ENCODE data around the gene CRYBB3.
"Not testable (repeated sequence)": the region's sequence is repeated elsewhere in the genome, so short reads cannot be mapped to it uniquely, and the experiment has no call there.

CRYBB3 gene

DNA sequence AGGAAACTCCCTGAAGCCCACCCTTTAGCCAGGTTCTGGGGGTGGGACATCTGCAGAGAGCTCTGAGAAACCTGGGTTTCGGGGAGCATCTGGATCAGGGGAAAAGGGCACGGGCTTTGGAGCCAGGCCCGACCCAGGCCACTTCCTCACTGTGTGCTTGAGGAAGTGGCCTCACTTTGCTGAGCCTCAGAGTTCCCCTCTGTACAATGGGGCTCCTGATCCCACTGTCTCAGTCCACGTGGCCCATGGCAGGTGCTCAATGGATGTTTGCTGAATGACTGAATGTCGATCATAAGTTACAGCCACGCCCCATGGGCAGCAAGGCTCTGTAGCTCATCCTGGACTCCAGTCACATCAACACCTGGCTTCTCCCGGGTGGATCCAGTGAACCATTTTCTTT is 1.3 kb downstream of the CRYBB3 start:
- Histone ChIP-seq H3K36me3 (no peaks in the 10 kb centered on the region), H3K27ac (no peak overlapping the region), H3K9ac (0 out of 22 replicates have a peak overlapping the region, but pooled peaks of 1 of the 11 experiments have one; percentile 11), H4K20me1 (peaks cover 0 to 19% (median 8%) of the 10 kb centered on the region in 11 experiments; a peak in 8 of 22 replicates), H3K4me2 (peak overlapping the region in 8 of 11 experiments; percentile 69 to 91 (median 84); a peak in 14 of 22 replicates), H3K4me1 (peaks cover 7 to 34% (median 28%) of the 10 kb centered on the region in 10 experiments; a peak in 18 of 20 replicates), H3K4me3 (no peak overlapping the region), H3K27me3 (no peaks in the 10 kb centered on the region), H3K9me3 (replicated peaks in 1 of 11) (no peaks in the 10 kb centered on the region)
- no peak for TF ChIP-seq Cebpa-rat (IDR thresholded peaks at IDR 0.05)

DNA sequence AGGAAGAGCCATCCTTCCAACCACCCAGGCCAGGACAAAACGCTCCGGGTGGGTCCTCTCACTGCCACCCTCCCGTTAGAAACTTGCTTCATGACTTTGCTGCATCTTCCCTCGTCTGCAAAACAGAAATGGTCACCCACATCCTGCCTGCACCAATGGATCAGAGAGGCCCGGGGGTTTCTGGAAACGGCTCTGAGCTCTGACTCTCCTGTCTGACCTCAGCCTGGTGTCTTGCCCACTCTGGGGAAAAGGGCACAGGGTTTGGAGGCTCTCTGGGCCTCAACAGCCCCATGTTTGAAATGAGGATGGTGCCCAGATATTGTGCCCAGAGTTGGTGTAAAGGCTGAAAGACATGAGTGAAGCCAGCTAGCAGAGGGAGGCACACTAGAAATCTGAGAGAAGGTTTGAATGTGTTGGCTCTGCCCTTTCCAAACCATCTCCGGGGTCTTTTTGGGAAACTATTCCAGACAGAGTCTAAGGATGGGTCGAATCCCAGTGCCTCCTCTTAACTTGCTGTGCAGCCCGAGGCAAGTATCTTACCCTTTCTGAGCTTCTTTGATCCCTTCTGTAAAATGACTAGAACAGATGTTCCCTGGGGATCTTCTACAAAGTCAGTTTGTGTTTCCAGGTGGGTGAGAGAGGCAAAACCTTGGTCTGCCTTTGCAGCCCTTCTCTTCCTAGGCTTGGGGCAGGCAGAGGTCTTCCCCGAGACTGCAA is 2.1 kb downstream of the CRYBB3 start:
- no peaks in the 10 kb centered on the region for H3K9me3 ChIP-seq (replicated peaks in 1 of 11)
- no peaks in the 10 kb centered on the region for H3K27me3 ChIP-seq
- no peak for TF ChIP-seq Cebpa-rat (IDR thresholded peaks at IDR 0.05)
- H3K4me1 ChIP-seq, result peaks cover 7 to 34% (median 28%) of the 10 kb centered on the region in 10 experiments; a peak in 18 of 20 replicates
- H3K36me3 ChIP-seq, result no peaks in the 10 kb centered on the region
- H3K4me3 ChIP-seq, result no peak overlapping the region
- no peak overlapping the region for H3K27ac ChIP-seq
- peaks cover 0 to 19% (median 8%) of the 10 kb centered on the region in 11 experiments; a peak in 7 of 22 replicates for H4K20me1 ChIP-seq
- H3K9ac ChIP-seq, result no peak overlapping the region
- peak overlapping the region in 7 of 11 experiments; percentile 81 to 91 (median 85); a peak in 10 of 22 replicates for H3K4me2 ChIP-seq

DNA sequence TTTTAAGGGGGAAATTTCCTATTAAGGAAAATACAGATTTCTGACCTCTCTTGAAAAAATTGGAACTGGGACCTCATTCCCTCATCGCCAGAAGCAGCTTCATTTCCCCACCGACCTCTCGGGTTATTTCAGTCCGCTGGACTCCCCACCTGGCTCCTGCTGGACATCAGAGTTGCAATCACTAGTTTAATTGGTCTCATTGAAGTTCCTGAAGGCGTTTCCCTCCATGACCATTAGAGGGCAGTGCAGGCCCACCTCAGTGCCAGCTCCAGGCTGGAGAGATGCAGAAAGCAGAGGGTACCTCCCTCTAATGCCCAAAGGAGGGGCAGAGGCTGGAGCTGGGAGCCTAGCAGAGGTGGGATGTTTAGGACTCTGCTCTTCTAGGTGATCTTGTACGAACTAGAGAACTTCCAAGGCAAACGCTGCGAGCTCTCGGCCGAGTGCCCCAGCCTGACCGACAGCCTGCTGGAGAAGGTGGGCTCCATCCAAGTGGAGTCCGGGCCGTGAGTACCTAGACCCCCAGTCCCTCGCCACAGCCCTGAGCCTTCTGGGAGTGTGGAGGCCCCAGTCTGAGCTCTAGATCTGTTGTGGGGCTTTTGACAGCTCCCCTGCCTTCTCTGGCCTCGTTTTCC is 2.7 kb downstream of the CRYBB3 start:
- peaks cover 7 to 34% (median 28%) of the 10 kb centered on the region in 10 experiments; a peak in 18 of 20 replicates for H3K4me1 ChIP-seq
- no peaks in the 10 kb centered on the region for H3K36me3 ChIP-seq
- H3K9me3 ChIP-seq (replicated peaks in 1 of 11), result no peaks in the 10 kb centered on the region
- H3K4me3 ChIP-seq, result no peak overlapping the region
- H3K4me2 ChIP-seq, result peak overlapping the region in 6 of 11 experiments; percentile 82 to 91 (median 86); a peak in 8 of 22 replicates
- H3K9ac ChIP-seq, result no peak overlapping the region
- peaks cover 0 to 19% (median 8%) of the 10 kb centered on the region in 11 experiments; a peak in 7 of 22 replicates for H4K20me1 ChIP-seq
- TF ChIP-seq Cebpa-rat (IDR thresholded peaks at IDR 0.05), result no peak
- H3K27ac ChIP-seq, result no peak overlapping the region
- no peaks in the 10 kb centered on the region for H3K27me3 ChIP-seq

DNA sequence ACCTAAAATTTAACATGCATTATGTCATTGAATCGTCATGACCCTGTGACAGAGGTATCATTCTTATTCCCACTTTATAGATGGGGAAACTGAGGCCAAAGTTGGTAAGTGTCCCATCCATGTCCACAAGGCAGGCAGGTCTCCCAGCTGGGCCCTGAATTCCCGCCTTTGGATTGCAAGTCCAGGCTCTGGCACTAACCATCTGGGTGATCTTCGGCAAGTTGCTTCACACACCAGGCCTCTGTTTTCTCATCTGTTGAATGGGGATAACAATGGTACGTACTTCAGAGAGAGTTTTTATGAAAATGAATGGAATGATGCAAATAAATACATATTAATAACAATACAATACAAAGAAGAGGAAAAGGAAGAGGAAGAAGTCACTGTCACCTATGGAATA is 3.4 kb downstream of the CRYBB3 start:
- no peak overlapping the region for H3K9ac ChIP-seq
- H3K27ac ChIP-seq, result no peak overlapping the region
- H3K27me3 ChIP-seq, result no peaks in the 10 kb centered on the region
- H3K4me2 ChIP-seq, result no peak overlapping the region
- H3K36me3 ChIP-seq, result no peaks in the 10 kb centered on the region
- peaks cover 0 to 19% (median 8%) of the 10 kb centered on the region in 11 experiments; a peak in 7 of 22 replicates for H4K20me1 ChIP-seq
- no peak overlapping the region for H3K4me3 ChIP-seq
- TF ChIP-seq Cebpa-rat (IDR thresholded peaks at IDR 0.05), result no peak
- no peaks in the 10 kb centered on the region for H3K9me3 ChIP-seq (replicated peaks in 1 of 11)
- peaks cover 7 to 34% (median 28%) of the 10 kb centered on the region in 10 experiments; a peak in 18 of 20 replicates for H3K4me1 ChIP-seq

DNA sequence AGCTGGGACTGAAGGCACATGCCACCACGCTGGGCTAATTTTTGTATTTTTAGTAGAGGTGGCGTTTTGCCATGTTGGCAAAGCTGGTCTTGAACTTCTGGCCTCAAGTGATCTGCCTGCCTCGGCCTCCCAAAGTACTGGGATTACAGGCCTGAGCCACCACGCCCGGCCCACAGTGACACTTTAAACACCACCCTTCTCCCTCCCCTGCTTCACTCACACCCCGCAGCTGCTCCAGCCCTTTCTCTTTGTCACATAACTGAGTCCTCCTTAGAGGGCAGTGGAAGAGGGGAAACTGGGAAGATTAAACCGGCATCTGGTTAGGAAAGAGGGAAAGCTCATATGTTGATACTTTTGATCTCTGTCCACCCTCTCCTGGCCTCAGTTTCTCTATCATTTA is 4.9 kb downstream of the CRYBB3 start:
- H3K4me2 ChIP-seq; H3K9me3 ChIP-seq (replicated peaks in 1 of 11); H3K9ac ChIP-seq; H3K27me3 ChIP-seq; H3K27ac ChIP-seq; H3K4me3 ChIP-seq; H3K36me3 ChIP-seq: not testable (repeated sequence)
- H4K20me1 ChIP-seq, result peaks cover 0 to 19% (median 8%) of the 10 kb centered on the region in 11 experiments; a peak in 6 of 22 replicates
- peaks cover 6 to 33% (median 24%) of the 10 kb centered on the region in 10 experiments; a peak in 18 of 20 replicates for H3K4me1 ChIP-seq

DNA sequence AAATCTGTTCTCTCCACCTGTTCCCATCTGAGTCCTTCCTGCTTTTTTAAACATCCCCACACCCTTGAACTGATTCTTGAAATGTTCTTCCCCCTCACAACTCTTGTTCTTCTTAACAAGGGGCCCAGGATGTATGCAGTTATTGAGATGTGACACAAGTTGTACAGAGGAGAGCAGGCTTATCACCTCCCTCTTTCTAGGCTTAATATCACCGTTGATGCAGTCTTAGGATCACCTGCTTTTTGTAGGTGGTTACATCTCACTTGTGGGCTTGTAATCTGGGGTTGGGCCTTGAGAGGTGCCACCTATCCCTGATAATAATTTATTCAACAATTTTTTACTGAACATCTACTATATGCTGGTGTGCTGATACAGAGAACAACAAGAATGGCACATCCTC is 6.2 kb downstream of the CRYBB3 start:
- Histone ChIP-seq H3K27me3 (no peaks in the 10 kb centered on the region), H3K4me2 (no peak overlapping the region), H3K27ac (no peak overlapping the region), H4K20me1 (peaks cover 0 to 16% (median 0%) of the 10 kb centered on the region in 11 experiments; a peak in 3 of 22 replicates), H3K9ac (no peak overlapping the region), H3K4me3 (no peak overlapping the region), H3K36me3 (no peaks in the 10 kb centered on the region), H3K9me3 (replicated peaks in 1 of 11) (no peaks in the 10 kb centered on the region), H3K4me1 (peaks cover 0 to 21% (median 11%) of the 10 kb centered on the region in 10 experiments; a peak in 15 of 20 replicates)
- TF ChIP-seq Cebpa-rat (IDR thresholded peaks at IDR 0.05), result no peak

DNA sequence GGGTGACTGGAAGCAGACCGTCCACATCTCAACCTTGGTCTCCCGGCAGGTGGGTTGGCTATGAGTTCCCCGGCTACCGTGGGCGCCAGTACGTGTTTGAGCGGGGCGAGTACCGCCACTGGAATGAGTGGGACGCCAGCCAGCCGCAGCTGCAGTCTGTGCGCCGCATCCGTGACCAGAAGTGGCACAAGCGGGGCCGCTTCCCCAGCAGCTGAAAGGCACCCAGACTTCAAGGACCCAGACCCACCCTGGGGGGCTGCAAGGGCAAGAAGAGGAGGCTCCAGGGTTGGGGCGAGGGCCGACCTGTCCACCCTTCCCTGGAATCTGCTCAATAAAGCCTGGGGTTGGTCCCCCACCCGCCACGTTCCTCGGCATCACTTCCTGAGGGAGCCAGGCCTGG is 7.3 kb downstream of the CRYBB3 start:
- 0 out of 22 replicates have a peak, but pooled peaks cover 0 to 11% (median 0%) of the 10 kb centered on the region in 11 experiments for H4K20me1 ChIP-seq
- no peak for TF ChIP-seq Cebpa-rat (IDR thresholded peaks at IDR 0.05)
- H3K4me3 ChIP-seq, result no peak overlapping the region
- H3K36me3 ChIP-seq, result no peaks in the 10 kb centered on the region
- H3K27me3 ChIP-seq, result no peaks in the 10 kb centered on the region
- peaks cover 0 to 10% (median 1%) of the 10 kb centered on the region in 10 experiments; a peak in 11 of 20 replicates for H3K4me1 ChIP-seq
- no peak overlapping the region for H3K27ac ChIP-seq
- H3K9me3 ChIP-seq (replicated peaks in 1 of 11), result no peaks in the 10 kb centered on the region
- no peak overlapping the region for H3K9ac ChIP-seq
- no peak overlapping the region for H3K4me2 ChIP-seq

DNA sequence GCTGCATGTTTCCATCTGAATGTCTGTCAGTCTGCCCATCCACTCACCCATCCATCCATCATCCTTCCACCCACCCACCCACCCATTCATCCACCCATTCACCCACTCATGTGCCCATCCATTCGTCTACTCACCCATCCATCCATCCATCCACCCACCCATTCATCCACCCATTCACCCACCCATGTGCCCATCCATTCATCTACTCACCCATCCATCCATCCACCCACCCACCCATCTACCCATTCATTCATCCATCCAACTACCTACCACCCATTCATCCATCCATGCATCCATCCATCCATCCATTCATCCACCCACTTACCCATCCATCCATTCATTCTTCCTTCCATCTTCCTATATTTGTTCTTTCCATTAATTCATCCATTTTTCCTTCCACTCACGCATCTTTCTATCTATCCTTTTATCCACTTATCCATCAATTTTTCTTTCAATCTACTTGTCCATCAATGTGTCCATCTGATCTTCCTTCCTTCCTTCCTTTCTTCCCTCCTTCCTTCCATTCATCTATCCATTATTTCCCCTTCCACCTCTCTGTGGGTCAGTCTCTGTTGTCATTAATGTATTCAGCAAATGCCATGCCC is 8.0 kb downstream of the CRYBB3 start:
- Histone ChIP-seq H4K20me1 (0 out of 22 replicates have a peak, but pooled peaks cover 0 to 8% (median 0%) of the 10 kb centered on the region in 11 experiments), H3K4me2 (no peak overlapping the region), H3K9ac (no peak overlapping the region), H3K27ac (no peak overlapping the region), H3K4me1 (peaks cover 0 to 13% (median 6%) of the 10 kb centered on the region in 10 experiments; a peak in 16 of 20 replicates), H3K36me3 (no peaks in the 10 kb centered on the region), H3K4me3 (no peak overlapping the region), H3K27me3 (no peaks in the 10 kb centered on the region), H3K9me3 (replicated peaks in 1 of 11) (no peaks in the 10 kb centered on the region)
- TF ChIP-seq Cebpa-rat (IDR thresholded peaks at IDR 0.05), result no peak

DNA sequence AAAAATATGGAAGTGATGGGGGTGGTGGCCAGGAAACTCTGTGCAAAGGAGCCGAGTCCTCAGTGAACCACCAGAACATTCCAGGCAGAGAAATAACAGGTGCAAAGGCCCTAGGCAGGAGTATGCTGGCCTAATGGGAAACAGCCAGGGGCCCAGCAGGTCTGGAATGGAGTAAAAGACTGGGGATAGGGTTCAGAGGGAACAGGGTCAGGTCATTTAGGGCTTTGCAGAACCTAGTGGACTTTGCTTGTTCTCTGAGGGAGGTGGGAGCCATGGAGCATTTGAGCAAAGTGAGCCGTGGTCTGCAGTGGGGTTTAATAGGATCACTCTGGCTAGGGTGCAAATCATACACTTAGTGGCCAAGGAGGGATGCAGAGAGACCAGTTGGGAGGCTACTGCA is 8.7 kb downstream of the CRYBB3 start:
- H3K9me3 ChIP-seq (replicated peaks in 1 of 11), result peaks cover 0 to 2% (median 0%) of the 10 kb centered on the region in 11 experiments; a peak in 2 of 22 replicates
- no peaks in the 10 kb centered on the region for H3K27me3 ChIP-seq
- H3K27ac ChIP-seq, result no peak overlapping the region
- no peak overlapping the region for H3K9ac ChIP-seq
- 0 out of 22 replicates have a peak, but pooled peaks cover 0 to 8% (median 0%) of the 10 kb centered on the region in 11 experiments for H4K20me1 ChIP-seq
- no peak overlapping the region for H3K4me3 ChIP-seq
- H3K36me3 ChIP-seq, result no peaks in the 10 kb centered on the region
- H3K4me2 ChIP-seq, result no peak overlapping the region
- TF ChIP-seq Cebpa-rat (IDR thresholded peaks at IDR 0.05), result no peak
- H3K4me1 ChIP-seq, result peaks cover 0 to 15% (median 8%) of the 10 kb centered on the region in 10 experiments; a peak in 16 of 20 replicates
